GM19099 (cell line): ENCODE data around the gene PDZD7.

Experiments
- POLR2A ChIP-seq: IDR thresholded peaks from 3 replicates; pipeline ENCODE4 v1.6.1; 2011; ENCODE audit warnings: low read depth; ENCODE audit not compliant: insufficient read length; ENCODE audit errors: extremely low read depth

PDZD7 gene

DNA sequence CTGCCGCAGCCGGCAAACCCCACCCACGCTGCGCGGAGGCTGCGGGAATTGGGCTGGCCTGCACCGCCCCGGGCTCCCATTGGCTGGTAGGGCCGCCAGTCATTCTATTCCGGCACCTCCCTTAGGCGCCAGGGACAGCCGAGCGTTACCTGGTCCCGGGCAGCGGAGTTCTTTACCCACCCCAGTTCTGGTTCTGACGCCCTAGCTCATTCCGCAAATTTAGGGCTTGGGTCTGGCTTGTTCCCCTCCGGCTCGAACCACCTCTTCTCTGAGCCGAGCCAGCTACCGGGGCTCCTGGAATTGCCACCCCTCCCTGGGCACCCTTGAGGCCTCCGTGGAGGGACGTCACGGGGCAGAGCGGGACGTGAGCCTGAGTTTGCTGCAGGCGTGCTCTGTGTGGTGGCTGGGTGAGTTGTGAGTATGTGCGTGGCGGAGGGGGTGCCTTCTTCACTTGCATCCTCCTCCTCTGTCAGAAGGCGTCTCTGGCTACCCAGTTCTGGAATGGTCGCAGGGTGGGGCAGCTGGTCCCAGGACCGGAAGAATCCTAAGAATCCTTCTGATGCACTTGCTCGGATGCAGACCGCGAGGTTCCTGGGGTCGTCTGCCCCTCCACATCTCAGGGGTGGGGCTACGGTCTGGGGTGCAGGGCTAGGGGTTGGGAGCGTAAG, at the start of gene PDZD7, which contains the start of gene SFXN3:
Gene PDZD7 (minus strand): TSS at position 2 of the 668 bp plus-strand sequence. CDS start 910 bp downstream, outside the sequence.
Gene SFXN3 (plus strand): TSS at position 107 of the 668 bp plus-strand sequence. CDS start 3,461 bp downstream, outside the sequence.
- TF ChIP-seq POLR2A, result no peak

GRCh38 chr10:101079874-101080273, 48.9 kb upstream of the PDZD7 start:
- TF ChIP-seq POLR2A, result no peak

DNA sequence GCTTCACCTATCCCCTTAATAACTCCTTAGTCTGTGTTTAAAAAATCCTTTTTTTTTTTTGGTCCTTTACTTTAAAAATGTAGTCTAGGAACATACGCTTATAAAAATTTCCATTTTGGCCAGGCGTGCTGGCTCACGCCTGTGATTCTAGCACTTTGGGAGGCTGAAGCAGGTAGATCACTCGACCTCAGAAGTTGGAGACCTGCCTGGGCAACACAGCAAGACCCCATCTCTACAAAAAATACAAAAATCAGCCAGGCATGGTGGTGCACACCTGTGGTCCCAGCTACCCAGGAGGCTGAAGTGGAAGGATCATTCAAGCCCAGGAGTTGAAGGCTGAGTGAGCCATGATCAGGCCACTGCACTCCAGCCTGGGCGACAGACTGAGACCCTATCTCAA, 45.7 kb upstream of the PDZD7 start:
- TF ChIP-seq POLR2A, result no peak

- TF ChIP-seq POLR2A, result no peak
These were observed 44.8 kb upstream of the PDZD7 start for GRCh38 chr10:101075775-101076174.

DNA sequence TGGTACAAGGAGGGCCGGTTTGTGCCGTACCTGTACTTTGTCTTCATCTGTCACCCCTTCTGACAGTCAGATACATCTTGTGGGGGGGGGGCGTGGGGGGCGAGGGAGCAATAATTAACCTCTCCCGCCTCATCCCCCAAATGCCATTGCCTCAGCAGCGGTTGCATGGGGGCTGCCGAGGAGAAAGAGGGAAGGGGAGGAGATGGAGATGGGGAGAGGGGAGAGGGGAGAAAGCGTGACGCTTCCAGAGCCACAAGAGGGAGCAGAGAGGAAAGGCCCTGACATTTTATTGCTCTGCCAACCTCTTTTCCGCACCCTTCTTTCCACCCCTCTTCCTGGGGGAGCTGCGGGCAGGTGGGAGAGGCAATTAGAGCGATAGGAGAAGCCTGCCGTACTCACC, 42.7 kb upstream of the PDZD7 start:
- TF ChIP-seq POLR2A, result no peak

DNA sequence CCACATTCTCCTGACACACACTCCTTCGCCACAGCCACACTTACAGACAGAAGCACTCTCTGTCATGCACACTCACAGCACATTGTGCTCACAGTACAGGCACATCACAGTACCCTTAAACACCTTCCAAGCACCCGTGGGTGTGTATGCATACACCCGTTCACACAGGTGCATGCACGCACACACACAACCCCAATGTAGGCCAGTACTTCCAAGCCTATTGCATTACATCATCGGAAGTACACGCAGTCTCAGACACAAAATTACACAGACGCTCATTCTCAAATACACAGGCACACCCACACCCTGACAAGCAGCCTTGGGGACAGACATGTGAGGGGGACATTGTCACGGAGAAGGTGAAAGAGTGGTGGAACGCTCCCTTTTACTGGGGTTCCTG, 42.0 kb upstream of the PDZD7 start:
- TF ChIP-seq POLR2A, result no peak

DNA sequence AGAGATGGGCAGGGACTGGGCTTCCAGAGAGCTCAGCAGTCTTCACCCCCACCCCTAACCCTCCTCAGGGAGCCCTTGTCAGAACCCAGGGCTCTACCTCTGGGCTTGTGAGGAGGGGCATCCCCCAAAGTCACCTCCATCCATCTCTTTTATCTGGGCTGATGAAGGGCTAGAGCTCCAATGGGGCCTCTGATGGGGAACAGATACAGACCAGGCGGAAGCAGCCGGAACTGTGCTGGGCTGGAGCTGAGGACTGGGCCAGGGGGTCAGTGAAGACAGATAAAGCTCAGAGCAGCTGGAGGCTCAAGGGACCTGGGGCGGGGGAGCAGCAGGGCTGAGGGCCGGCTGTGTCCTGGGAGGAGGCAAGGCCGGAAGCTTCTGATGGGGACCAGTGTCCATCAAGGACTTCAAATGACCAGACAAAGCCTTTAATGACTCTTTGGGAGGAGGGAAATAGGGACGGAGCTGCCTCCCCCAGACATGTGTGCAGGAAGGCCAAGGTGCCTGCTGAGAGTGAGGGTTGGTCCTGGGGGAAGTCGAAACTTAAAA, 41.0 kb upstream of the PDZD7 start:
- no peak for TF ChIP-seq POLR2A

- TF ChIP-seq POLR2A, result no peak
These were observed 40.4 kb upstream of the PDZD7 start for GRCh38 chr10:101071267-101071884.

GRCh38 chr10:101070098-101070497, 39.2 kb upstream of the PDZD7 start:
- no peak for TF ChIP-seq POLR2A

- TF ChIP-seq POLR2A, result no peak
These were observed 38.5 kb upstream of the PDZD7 start for GRCh38 chr10:101069441-101069840.

- no peak for TF ChIP-seq POLR2A
These were observed 36.6 kb upstream of the PDZD7 start for GRCh38 chr10:101067356-101068083.

DNA sequence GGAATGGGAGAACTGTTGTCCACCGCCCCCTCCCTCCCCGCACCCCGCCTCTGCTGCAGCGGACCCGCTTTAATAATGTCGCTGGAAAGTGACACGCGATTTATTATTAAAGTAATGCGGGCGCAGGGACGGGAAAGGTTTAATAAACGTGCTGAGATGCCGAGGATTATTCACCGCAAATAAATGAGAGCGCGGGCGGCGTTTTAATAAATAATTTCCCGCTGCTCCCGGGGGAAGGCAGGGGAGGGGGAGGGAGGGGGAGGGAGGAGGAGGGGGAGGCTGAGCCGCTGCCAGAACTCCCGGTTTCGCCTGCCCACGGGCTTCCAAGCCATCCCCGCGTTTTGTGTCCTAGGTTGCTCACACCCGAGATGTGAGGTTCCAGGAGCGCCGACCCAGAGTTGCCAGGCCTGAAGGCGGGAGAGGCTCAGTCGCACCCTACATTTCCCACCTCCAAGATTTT, 36.0 kb upstream of the PDZD7 start:
- no peak for TF ChIP-seq POLR2A

DNA sequence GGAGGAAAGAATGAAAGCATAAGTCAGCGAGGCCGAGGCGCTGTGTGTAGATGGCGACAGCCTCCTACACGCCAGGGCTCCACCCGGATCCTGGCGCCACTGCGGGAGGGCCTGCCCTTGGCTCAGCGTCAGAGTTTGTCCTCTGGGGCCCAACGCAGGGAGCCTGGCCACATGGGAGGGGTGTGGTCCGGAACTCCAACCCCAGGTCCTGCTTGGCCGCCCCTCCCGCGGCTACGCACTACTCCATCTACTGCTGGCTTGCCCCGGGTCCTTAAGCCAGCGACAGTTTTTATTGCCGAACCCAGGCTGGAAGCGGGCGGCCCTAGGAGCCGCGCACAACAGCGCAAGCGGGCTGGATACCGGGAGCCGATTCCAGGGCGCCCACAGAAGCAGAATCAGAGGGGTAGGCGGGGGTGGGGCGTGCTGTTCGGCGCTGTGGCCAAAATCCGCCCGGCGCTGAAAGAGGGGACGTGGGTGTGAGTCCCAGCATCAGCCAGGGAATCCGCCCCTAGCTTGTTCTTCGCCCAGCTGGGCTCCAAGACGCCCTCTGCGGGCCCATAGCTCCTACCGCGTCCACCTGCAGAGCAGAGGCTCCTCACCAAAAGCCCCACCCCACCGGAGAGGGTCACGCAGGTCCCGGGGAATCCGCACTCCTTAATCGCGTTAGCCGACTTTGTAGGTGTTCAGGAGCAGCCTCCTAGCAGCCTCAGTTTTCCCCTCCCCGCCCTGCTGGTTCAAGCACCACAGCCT, 35.4 kb upstream of the PDZD7 start:
- no peak for TF ChIP-seq POLR2A

GRCh38 chr10:101065481-101066145, 34.7 kb upstream of the PDZD7 start:
- TF ChIP-seq POLR2A, result peak; percentile 0
